Liver (tissue), 9 donors: ENCODE results near the gene NOL4L. TPM values are rescaled to one million over a fixed set of nuclear protein-coding genes. Genes with fewer than 3 reads are reported as not detected.
A peak's percentile ranks its signal among the peaks of the same experiment; 100 is the strongest.
"Not testable (repeated sequence)": the region's sequence is repeated elsewhere in the genome, so short reads cannot be mapped to it uniquely, and the experiment has no call there.

Experiments used
- DNase-seq: peaks from one replicate; pipeline ENCODE4 v3.0.0-alpha.2; 2017; ENCODE audit warnings: low spot score
- H3K27ac ChIP-seq, 2 donors: one replicate each; pipeline ENCODE4 v1.7.0; 2013; ENCODE audit warnings: inconsistent platforms in 2 of 2, low read length in 2 of 2, control low read depth in 1 of 2, low read depth in 1 of 2, mild to moderate bottlenecking in 1 of 2
- H3K27me3 ChIP-seq, 4 donors: one replicate each; pipeline versions ENCODE4 v1.6.1 to v1.7.0; 2013; ENCODE audit warnings: low read length in 3 of 4, inconsistent platforms in 1 of 4, mild to moderate bottlenecking in 1 of 4, moderate library complexity in 1 of 4; ENCODE audit not compliant: control insufficient read depth in 4 of 4, insufficient read depth in 4 of 4
- H3K36me3 ChIP-seq, 4 donors: one replicate each; pipeline versions ENCODE4 v1.6.1 to v1.7.0; 2013; ENCODE audit warnings: low read length in 3 of 4, mild to moderate bottlenecking in 3 of 4, low read depth in 1 of 4, moderate library complexity in 1 of 4; ENCODE audit not compliant: control insufficient read depth in 4 of 4, insufficient read depth in 3 of 4
- H3K4me1 ChIP-seq, 4 donors: one replicate each; pipeline versions ENCODE4 v1.6.1 to v1.7.0; 2013; ENCODE audit warnings: low read length in 3 of 4, mild to moderate bottlenecking in 3 of 4, moderate library complexity in 1 of 4; ENCODE audit not compliant: control insufficient read depth in 4 of 4, insufficient read depth in 4 of 4
- H3K4me3 ChIP-seq, 3 donors: one replicate each; pipeline versions ENCODE4 v1.6.1 to v1.7.0; 2013; ENCODE audit warnings: low read length in 3 of 3, control low read depth in 1 of 3, low read depth in 1 of 3, mild to moderate bottlenecking in 1 of 3
- H3K9ac ChIP-seq, 2 donors: one replicate each; pipeline ENCODE4 v1.7.0; 2013; ENCODE audit warnings: low read length in 2 of 2, mild to moderate bottlenecking in 2 of 2, moderate library complexity in 2 of 2, control low read depth in 1 of 2, low read depth in 1 of 2
- H3K9me3 ChIP-seq, 4 donors: one replicate each; pipeline versions ENCODE4 v1.6.1 to v1.7.0; 2013; ENCODE audit warnings: low read length in 3 of 4; ENCODE audit not compliant: control insufficient read depth in 4 of 4
- EGR1 ChIP-seq, 2 donors: IDR thresholded peaks; 2 replicates each; pipeline ENCODE4 v1.6.1; 2016 to 2018; ENCODE audit warnings: antibody characterized with exemption in 2 of 2, low read depth in 2 of 2
- FOXA1 ChIP-seq: IDR thresholded peaks from 2 replicates; pipeline ENCODE4 v1.6.1; 2016; ENCODE audit warnings: antibody characterized with exemption
- GABPA ChIP-seq, 2 donors: IDR thresholded peaks in 1 of 2; conservative IDR thresholded peaks in 1 of 2; 2 replicates each; pipeline ENCODE4 v1.6.1; 2016; ENCODE audit warnings: antibody characterized with exemption in 2 of 2, mild to moderate bottlenecking in 1 of 2, moderate library complexity in 1 of 2
- HNF4A ChIP-seq, 2 donors: conservative IDR thresholded peaks; 2 replicates each; pipeline ENCODE4 v1.6.1; 2016; ENCODE audit warnings: antibody characterized with exemption in 2 of 2, mild to moderate bottlenecking in 2 of 2
- HNF4G ChIP-seq: IDR thresholded peaks from 2 replicates; pipeline ENCODE4 v1.6.1; 2016; ENCODE audit warnings: antibody characterized with exemption
- REST ChIP-seq: IDR thresholded peaks from 2 replicates; pipeline ENCODE4 v1.6.1; 2016; ENCODE audit warnings: antibody characterized with exemption, mild to moderate bottlenecking
- SP1 ChIP-seq: IDR thresholded peaks from 2 replicates; pipeline ENCODE4 v1.6.1; 2018; ENCODE audit warnings: antibody characterized with exemption, mild to moderate bottlenecking
- YY1 ChIP-seq: IDR thresholded peaks from 2 replicates; pipeline ENCODE4 v1.6.1; 2016; ENCODE audit warnings: antibody characterized with exemption, mild to moderate bottlenecking
- ZBTB33 ChIP-seq: IDR thresholded peaks from 2 replicates; pipeline ENCODE4 v1.6.1; 2016; ENCODE audit warnings: antibody characterized with exemption
- WGBS: extraction: QIAGEN DNeasy Blood & Tissue Kit; methylation state at CpG from one replicate; pipeline ENCODE4 v1.1.7; 2013; 5-methylcytosine and 5-hydroxymethylcytosine counted together
- polyA plus RNA-seq, 2 donors: library from polyadenylated mRNA; stranded (reverse) in 1 of 2; unstranded in 1 of 2; fragments of 200-250 nt in 1 of 2; fragments of >200 nt in 1 of 2; fragmentation: Nextera tagmentation in 1 of 2; extraction: Ambion mirVana in 1 of 2; gene quantifications; one replicate each; pipeline versions ENCODE4 v1.2.1 to v1.2.3, GENCODE V29; 2013 to 2015
- total RNA-seq, 2 donors: library from RNA; depleted of rRNA; stranded (reverse); fragments of >200 nt; gene quantifications; one replicate each; pipeline ENCODE4 v1.2.3, GENCODE V29; 2014
- donor health status: healthy.
- donor health status: healthy.
- donor health status: healthy.
- donor health status: healthy.
- donor health status: healthy.

Gene NOL4L
- total and polyA plus RNA-seq, 4 donors, result 2.2 to 6.8 (median 4.3) TPM

- Histone ChIP-seq H3K9ac (no peak overlapping the region), H3K27ac (peak overlapping the region; percentile 3 to 84), H3K9me3 (no peaks in the 10 kb centered on the region), H3K4me3 (no peak overlapping the region), H3K36me3 (no peaks in the 10 kb centered on the region), H3K27me3 (no peaks in the 10 kb centered on the region), H3K4me1 (peaks cover 20 to 34% (median 31%) of the 10 kb centered on the region in 4 donors)
- WGBS, result 79% methylated on average over 16 of the region's 16 CpGs
- no peak for TF ChIP-seq HNF4A (conservative IDR thresholded peaks at IDR 0.05)
- no peak for TF ChIP-seq REST
- TF ChIP-seq FOXA1, result no peak
- no peak for TF ChIP-seq EGR1 (IDR thresholded peaks at IDR 0.05; ENCODE audit: low read depth in 2 of 2)
- no peak for TF ChIP-seq GABPA (IDR thresholded peaks at IDR 0.05 in 1 of 2, conservative IDR thresholded peaks at IDR 0.05 in 1 of 2)
- no peak for TF ChIP-seq HNF4G
- TF ChIP-seq SP1, result no peak
- TF ChIP-seq YY1, result no peak
- TF ChIP-seq ZBTB33, result no peak
- DNase-seq, result no peak
Measured at GRCh38 chr20:32466739-32467505, 118.2 kb downstream of the NOL4L start.

- peaks cover 20 to 34% (median 32%) of the 10 kb centered on the region in 4 donors for H3K4me1 ChIP-seq
- H3K27ac ChIP-seq, result peak overlapping the region; percentile 84 to 89
- 79% methylated on average over 15 of the region's 15 CpGs for WGBS
- DNase-seq, H3K27me3 ChIP-seq, H3K4me3 ChIP-seq, H3K9me3 ChIP-seq, H3K9ac ChIP-seq, H3K36me3 ChIP-seq: not testable (repeated sequence)
Measured at GRCh38 chr20:32465901-32466675, 119.0 kb downstream of the NOL4L start.
